Neural progenitor cell (in vitro differentiated cells): ENCODE results near the gene GPR158. TPM values are rescaled to one million over a fixed set of nuclear protein-coding genes. Genes with fewer than 3 reads are reported as not detected.

Experiments
- DNase-seq: peaks from one replicate; pipeline ENCODE4 v3.0.0-alpha.2; 2016; ENCODE audit warnings: low spot score
- H2AFZ ChIP-seq: fragments of 200-600 bp; sonication (generic); replicated peaks from 2 replicates; pipeline ENCODE4 v1.6.1; 2016; ENCODE audit warnings: antibody characterized with exemption
- H3F3A ChIP-seq: fragments of 200-600 bp; sonication (generic); 2 replicates; pipeline ENCODE4 v1.6.1; 2016; ENCODE audit warnings: antibody characterized with exemption, low read depth
- H3K27ac ChIP-seq: fragments of 200-600 bp; sonication (generic); 2 replicates; pipeline ENCODE4 v1.5.1; 2016; ENCODE audit warnings: mild to moderate bottlenecking
- H3K27me3 ChIP-seq: fragments of 200-600 bp; sonication (generic); 2 replicates; pipeline ENCODE4 v1.6.1; 2016; ENCODE audit warnings: mild to moderate bottlenecking, moderate library complexity
- H3K36me3 ChIP-seq: fragments of 200-600 bp; sonication (generic); 2 replicates; pipeline ENCODE4 v1.5.1; 2016
- H3K4me1 ChIP-seq: fragments of 200-600 bp; sonication (generic); 2 replicates; pipeline ENCODE4 v1.6.1; 2016; ENCODE audit warnings: mixed run types
- H3K4me2 ChIP-seq: fragments of 200-600 bp; sonication (generic); 2 replicates; pipeline ENCODE4 v1.6.1; 2016
- H3K4me3 ChIP-seq: fragments of 200-600 bp; sonication (generic); 2 replicates; pipeline ENCODE4 v1.5.1; 2016
- H3K79me2 ChIP-seq: fragments of 200-600 bp; sonication (generic); 2 replicates; pipeline ENCODE4 v1.6.1; 2016; ENCODE audit warnings: low read depth
- H3K9ac ChIP-seq: fragments of 200-600 bp; sonication (generic); 2 replicates; pipeline ENCODE4 v1.6.1; 2016
- H3K9me3 ChIP-seq: fragments of 200-600 bp; sonication (generic); 2 replicates; pipeline ENCODE4 v1.5.1; 2016; ENCODE audit warnings: low read depth
- H4K20me1 ChIP-seq: fragments of 200-600 bp; sonication (generic); 2 replicates; pipeline ENCODE4 v1.6.1; 2016; ENCODE audit warnings: low read depth
- H3K27ac Mint-ChIP-seq: 3 replicates; pipeline ENCODE4 v1.8.0; 2021; ENCODE audit warnings: mixed read lengths
- H3K27me3 Mint-ChIP-seq: 2 replicates; pipeline ENCODE4 v1.8.0; 2022; ENCODE audit warnings: low read depth, mild to moderate bottlenecking, inconsistent platforms, moderate library complexity, mixed read lengths; ENCODE audit not compliant: insufficient read depth
- H3K36me3 Mint-ChIP-seq: 3 replicates; pipeline ENCODE4 v1.8.0; 2021; ENCODE audit warnings: mixed read lengths
- H3K4me1 Mint-ChIP-seq: 3 replicates; pipeline ENCODE4 v1.8.0; 2021; ENCODE audit warnings: mixed read lengths
- H3K4me3 Mint-ChIP-seq: 3 replicates; pipeline ENCODE4 v1.8.0; 2021; ENCODE audit warnings: mild to moderate bottlenecking, moderate library complexity, mixed read lengths
- H3K9me3 Mint-ChIP-seq: 3 replicates; pipeline ENCODE4 v1.8.0; 2020; ENCODE audit warnings: mixed read lengths
- EZH2 ChIP-seq: fragments of 200-600 bp; sonication (generic); IDR thresholded peaks from 2 replicates; pipeline ENCODE4 v1.6.1; 2017; ENCODE audit warnings: antibody characterized with exemption, mild to moderate bottlenecking, moderate library complexity
- EZH2phosphoT487 ChIP-seq: fragments of 200-600 bp; sonication (generic); IDR thresholded peaks from 2 replicates; pipeline ENCODE4 v1.6.1; 2017; ENCODE audit warnings: antibody characterized with exemption
- total RNA-seq: library from RNA; depleted of rRNA; stranded (reverse); fragments of >200 nt; gene quantifications from 2 replicates; pipeline ENCODE4 v1.2.3, GENCODE V29; 2015; ENCODE audit warnings: low replicate concordance
- TF ChIP-seq, protein P1 (sequence below): fragments of 200-600 bp; sonication (generic); IDR thresholded peaks from 2 replicates; pipeline ENCODE4 v1.5.1; 2017; ENCODE audit warnings: antibody characterized with exemption, mild to moderate bottlenecking

The GPR158 gene
- total RNA-seq, 1 donor from 2014 or later: 0.39 TPM

DNA sequence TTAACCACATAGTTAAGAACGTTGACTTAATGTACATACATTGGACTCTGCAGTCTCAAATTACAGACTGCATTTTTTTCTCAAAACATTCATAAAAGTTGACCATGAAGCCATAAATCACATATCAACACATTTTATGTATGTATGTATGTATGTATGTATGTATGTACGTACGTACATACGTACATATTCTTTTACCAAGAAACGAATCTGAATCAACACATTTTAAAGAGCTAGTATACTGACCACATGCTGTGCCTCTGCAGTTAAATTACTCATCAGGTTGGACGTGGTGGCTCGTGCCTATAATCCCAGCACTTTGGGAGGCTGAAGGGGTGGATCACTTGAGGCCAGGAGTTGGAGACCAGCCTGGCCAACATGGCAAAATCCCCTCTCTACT is 105.8 kb downstream of the GPR158 start:
- Histone ChIP-seq H3K4me1 (peaks cover under 1% of the 10 kb centered on the region), H2AFZ (no peak overlapping the region), H3K4me3 (no peak overlapping the region), H3K27me3 (no peaks in the 10 kb centered on the region), H3K79me2 (no peaks in the 10 kb centered on the region), H3F3A (no peaks in the 10 kb centered on the region), H3K27ac (no peak overlapping the region), H4K20me1 (no peaks in the 10 kb centered on the region), H3K36me3 (no peaks in the 10 kb centered on the region), H3K4me2 (no peak overlapping the region), H3K9ac (no peak overlapping the region), H3K9me3 (peaks cover 10% of the 10 kb centered on the region)
- no peak overlapping the region for H3K27ac Mint-ChIP-seq
- H3K36me3 Mint-ChIP-seq: no peaks in the 10 kb centered on the region
- H3K9me3 Mint-ChIP-seq: peaks cover 24% of the 10 kb centered on the region
- no peak for TF ChIP-seq EZH2phosphoT487
- no peak for TF ChIP-seq EZH2
- TF ChIP-seq, protein P1, sequence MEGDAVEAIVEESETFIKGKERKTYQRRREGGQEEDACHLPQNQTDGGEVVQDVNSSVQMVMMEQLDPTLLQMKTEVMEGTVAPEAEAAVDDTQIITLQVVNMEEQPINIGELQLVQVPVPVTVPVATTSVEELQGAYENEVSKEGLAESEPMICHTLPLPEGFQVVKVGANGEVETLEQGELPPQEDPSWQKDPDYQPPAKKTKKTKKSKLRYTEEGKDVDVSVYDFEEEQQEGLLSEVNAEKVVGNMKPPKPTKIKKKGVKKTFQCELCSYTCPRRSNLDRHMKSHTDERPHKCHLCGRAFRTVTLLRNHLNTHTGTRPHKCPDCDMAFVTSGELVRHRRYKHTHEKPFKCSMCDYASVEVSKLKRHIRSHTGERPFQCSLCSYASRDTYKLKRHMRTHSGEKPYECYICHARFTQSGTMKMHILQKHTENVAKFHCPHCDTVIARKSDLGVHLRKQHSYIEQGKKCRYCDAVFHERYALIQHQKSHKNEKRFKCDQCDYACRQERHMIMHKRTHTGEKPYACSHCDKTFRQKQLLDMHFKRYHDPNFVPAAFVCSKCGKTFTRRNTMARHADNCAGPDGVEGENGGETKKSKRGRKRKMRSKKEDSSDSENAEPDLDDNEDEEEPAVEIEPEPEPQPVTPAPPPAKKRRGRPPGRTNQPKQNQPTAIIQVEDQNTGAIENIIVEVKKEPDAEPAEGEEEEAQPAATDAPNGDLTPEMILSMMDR: no peak
- no peaks in the 10 kb centered on the region for H3K27me3 Mint-ChIP-seq
- no peaks in the 10 kb centered on the region for H3K4me1 Mint-ChIP-seq
- no peak overlapping the region for H3K4me3 Mint-ChIP-seq
- no peak for DNase-seq

DNA sequence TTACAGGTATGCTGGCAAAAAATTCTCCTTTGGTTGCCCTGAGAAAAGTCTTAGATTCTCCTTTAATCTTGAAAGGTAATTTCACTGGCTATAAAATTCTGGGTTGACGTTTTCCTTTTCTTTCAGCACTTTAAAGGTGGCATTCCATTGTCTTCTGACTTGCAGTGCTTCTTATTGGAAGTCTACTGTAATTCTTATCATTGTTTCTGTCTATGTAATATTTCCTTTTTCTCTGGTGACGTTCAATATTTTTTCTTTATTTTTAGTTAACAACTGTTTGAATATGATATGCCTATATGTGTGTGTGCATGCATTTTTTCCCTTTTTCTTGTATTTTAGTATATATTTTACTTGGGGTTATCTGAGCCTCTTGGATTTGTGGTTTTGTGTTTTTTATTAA is 111.0 kb downstream of the GPR158 start:
- Histone ChIP-seq H3K27me3 (no peaks in the 10 kb centered on the region), H3F3A (no peaks in the 10 kb centered on the region), H3K27ac (no peak overlapping the region), H3K4me3 (no peak overlapping the region), H3K9ac (no peak overlapping the region), H3K9me3 (peaks cover 11% of the 10 kb centered on the region), H2AFZ (no peak overlapping the region), H3K36me3 (peaks cover 5% of the 10 kb centered on the region), H4K20me1 (no peaks in the 10 kb centered on the region), H3K79me2 (no peaks in the 10 kb centered on the region), H3K4me1 (no peaks in the 10 kb centered on the region), H3K4me2 (no peak overlapping the region)
- no peak overlapping the region for H3K4me3 Mint-ChIP-seq
- H3K4me1 Mint-ChIP-seq: no peaks in the 10 kb centered on the region
- H3K36me3 Mint-ChIP-seq: no peaks in the 10 kb centered on the region
- peaks cover 13% of the 10 kb centered on the region for H3K9me3 Mint-ChIP-seq
- H3K27me3 Mint-ChIP-seq: peaks cover 6% of the 10 kb centered on the region
- no peak for DNase-seq
- TF ChIP-seq EZH2: no peak
- no peak for TF ChIP-seq EZH2phosphoT487
- TF ChIP-seq, protein P1: no peak
- H3K27ac Mint-ChIP-seq: no peak overlapping the region

GRCh38 chr10:25288181-25288580 is 113.4 kb downstream of the GPR158 start:
- Histone ChIP-seq H3K4me3 (no peak overlapping the region), H3K27me3 (no peaks in the 10 kb centered on the region), H3K27ac (no peak overlapping the region), H3K79me2 (no peaks in the 10 kb centered on the region), H3K9ac (no peak overlapping the region), H3K36me3 (peaks cover 5% of the 10 kb centered on the region), H4K20me1 (no peaks in the 10 kb centered on the region), H2AFZ (no peak overlapping the region), H3F3A (no peaks in the 10 kb centered on the region), H3K9me3 (peaks cover 11% of the 10 kb centered on the region), H3K4me2 (no peak overlapping the region), H3K4me1 (no peaks in the 10 kb centered on the region)
- Mint-ChIP-seq H3K27ac (no peak overlapping the region), H3K4me1 (no peaks in the 10 kb centered on the region), H3K9me3 (peaks cover 13% of the 10 kb centered on the region), H3K27me3 (peaks cover 6% of the 10 kb centered on the region), H3K36me3 (no peaks in the 10 kb centered on the region), H3K4me3 (no peak overlapping the region)
- DNase-seq: no peak
- TF ChIP-seq EZH2phosphoT487: no peak
- no peak for TF ChIP-seq EZH2
- TF ChIP-seq, protein P1: no peak
